IPS DF 6.9 (cell line): ENCODE data around the gene RBM7.

Source experiments
- DNase-seq: peaks from one replicate; pipeline ENCODE4 v3.0.0-alpha.2; 2013; ENCODE audit warnings: low read depth, low spot score
- H3K27ac ChIP-seq: one replicate; pipeline ENCODE4 v1.5.1; 2013; ENCODE audit warnings: low read length, control low read depth
- H3K27me3 ChIP-seq: 2 replicates; pipeline ENCODE4 v1.6.1; 2013; ENCODE audit warnings: mild to moderate bottlenecking, low read length; ENCODE audit not compliant: control insufficient read depth, insufficient read depth
- H3K36me3 ChIP-seq: 2 replicates; pipeline ENCODE4 v1.6.1; 2013; ENCODE audit warnings: low read length; ENCODE audit not compliant: control insufficient read depth, insufficient read depth
- H3K4me1 ChIP-seq: 2 replicates; pipeline ENCODE4 v1.6.1; 2013; ENCODE audit warnings: low read length; ENCODE audit not compliant: control insufficient read depth, insufficient read depth
- H3K4me3 ChIP-seq: 2 replicates; pipeline ENCODE4 v1.5.1; 2013; ENCODE audit warnings: mild to moderate bottlenecking, low read length
- H3K9me3 ChIP-seq: 2 replicates; pipeline ENCODE4 v1.6.1; 2013; ENCODE audit warnings: low read length, inconsistent platforms; ENCODE audit not compliant: control insufficient read depth, insufficient read depth
- WGBS: extraction: QIAGEN DNeasy Blood & Tissue Kit; methylation state at CpG from one replicate; pipeline ENCODE4 v1.1.7; 2013; ENCODE audit warnings: mixed read lengths, missing lambda C conversion rate; ENCODE audit not compliant: insufficient read length, insufficient coverage; 5-methylcytosine and 5-hydroxymethylcytosine counted together

The RBM7 gene

GRCh38 chr11:114400216-114400914 is at the start of gene RBM7, which contains the start of gene C11orf71:
TSS of gene RBM7 (plus strand) at chr11:114400666. CDS start at chr11:114400672, 6 bp downstream.
TSS of gene C11orf71 (minus strand) at chr11:114400511. CDS start at chr11:114400331, 180 bp downstream.
- Histone ChIP-seq H3K27ac (no peak within 1 kb of the TSS), H3K9me3 (no peaks in the 10 kb centered on the region), H3K4me1 (no peaks in the 10 kb centered on the region), H3K36me3 (peaks cover 2% of the 10 kb centered on the region; the same call in 1 of the 2 replicates), H3K27me3 (no peaks in the 10 kb centered on the region), H3K4me3 (peak within 1 kb of the TSS; percentile 69; the same call in 1 of the 2 replicates)
- WGBS, result no CpG with 5 or more reads among the region's 65 CpGs
- peak; percentile 90 for DNase-seq

GRCh38 chr11:114353443-114353842 is 47.0 kb upstream of the RBM7 start:
- H3K27ac ChIP-seq, result no peak overlapping the region

GRCh38 chr11:114354076-114354475 is 46.4 kb upstream of the RBM7 start:
- Histone ChIP-seq H3K4me1 (no peaks in the 10 kb centered on the region), H3K9me3 (no peaks in the 10 kb centered on the region), H3K27ac (no peak overlapping the region), H3K27me3 (no peaks in the 10 kb centered on the region), H3K36me3 (no peaks in the 10 kb centered on the region), H3K4me3 (no peak overlapping the region)
- WGBS, result no CpG with 5 or more reads among the region's 3 CpGs
- no peak for DNase-seq

More at GRCh38 chr11:114353443-114353842, 47.0 kb upstream of the RBM7 start:
- Histone ChIP-seq H3K36me3 (no peaks in the 10 kb centered on the region), H3K27me3 (no peaks in the 10 kb centered on the region), H3K4me1 (no peaks in the 10 kb centered on the region), H3K9me3 (no peaks in the 10 kb centered on the region), H3K4me3 (no peak overlapping the region)
- WGBS, result no CpG with 5 or more reads among the region's 3 CpGs
- DNase-seq, result no peak

- no peak for DNase-seq
- Histone ChIP-seq H3K4me1 (no peaks in the 10 kb centered on the region), H3K36me3 (no peaks in the 10 kb centered on the region), H3K4me3 (no peak overlapping the region), H3K9me3 (no peaks in the 10 kb centered on the region), H3K27me3 (no peaks in the 10 kb centered on the region), H3K27ac (no peak overlapping the region)
- no CpG with 5 or more reads among the region's 1 CpG for WGBS
Measured at GRCh38 chr11:114358716-114359115, 41.8 kb upstream of the RBM7 start.

- Histone ChIP-seq H3K27me3 (no peaks in the 10 kb centered on the region), H3K36me3 (no peaks in the 10 kb centered on the region), H3K4me1 (no peaks in the 10 kb centered on the region), H3K27ac (no peak overlapping the region), H3K4me3 (no peak overlapping the region), H3K9me3 (no peaks in the 10 kb centered on the region)
- DNase-seq, result no peak
Measured at GRCh38 chr11:114359342-114359741, 41.1 kb upstream of the RBM7 start.

GRCh38 chr11:114362326-114362725 is 38.1 kb upstream of the RBM7 start:
- Histone ChIP-seq H3K4me3 (no peak overlapping the region), H3K9me3 (no peaks in the 10 kb centered on the region), H3K4me1 (no peaks in the 10 kb centered on the region), H3K36me3 (no peaks in the 10 kb centered on the region), H3K27me3 (no peaks in the 10 kb centered on the region), H3K27ac (no peak overlapping the region)
- no CpG with 5 or more reads among the region's 4 CpGs for WGBS
- no peak for DNase-seq

GRCh38 chr11:114362958-114363357 is 37.5 kb upstream of the RBM7 start:
- Histone ChIP-seq H3K27ac (no peak overlapping the region), H3K36me3 (no peaks in the 10 kb centered on the region)

GRCh38 chr11:114366331-114367243 is 33.9 kb upstream of the RBM7 start:
- H3K27ac ChIP-seq, result no peak overlapping the region
- no peak overlapping the region for H3K4me3 ChIP-seq
- H3K27me3 ChIP-seq, result no peaks in the 10 kb centered on the region
- no peak for DNase-seq
- no peaks in the 10 kb centered on the region for H3K9me3 ChIP-seq
- H3K36me3 ChIP-seq, result no peaks in the 10 kb centered on the region
- no CpG with 5 or more reads among the region's 13 CpGs for WGBS
- H3K4me1 ChIP-seq, result no peaks in the 10 kb centered on the region

More at GRCh38 chr11:114362958-114363357, 37.5 kb upstream of the RBM7 start:
- no CpG with 5 or more reads among the region's 3 CpGs for WGBS
- DNase-seq, result no peak
- Histone ChIP-seq H3K4me3 (no peak overlapping the region), H3K27me3 (no peaks in the 10 kb centered on the region), H3K9me3 (no peaks in the 10 kb centered on the region), H3K4me1 (no peaks in the 10 kb centered on the region)

- Histone ChIP-seq H3K36me3 (no peaks in the 10 kb centered on the region), H3K27ac (no peak overlapping the region), H3K9me3 (no peaks in the 10 kb centered on the region), H3K4me3 (no peak overlapping the region), H3K4me1 (no peaks in the 10 kb centered on the region), H3K27me3 (no peaks in the 10 kb centered on the region)
- DNase-seq, result no peak
- no CpG with 5 or more reads among the region's 9 CpGs for WGBS
Measured at GRCh38 chr11:114367244-114367957, 33.1 kb upstream of the RBM7 start.
